Fibroblast of skin of right quadriceps (primary cell): Measurements from ENCODE around the gene CLCC1.
"Not testable (repeated sequence)": the region's sequence is repeated elsewhere in the genome, so short reads cannot be mapped to it uniquely, and the experiment has no call there.

ENCODE experiments used
- DNase-seq: peaks from one replicate; pipeline ENCODE4 v3.0.0-alpha.2; 2013

Gene CLCC1

GRCh38 chr1:108963052-108963686 is at the start of gene CLCC1:
Gene CLCC1, minus strand, starts transcription at chr1:108963484. Its CDS starts 13,047 bp downstream, at chr1:108950437.
- DNase-seq = peak; percentile 88

- no peak for DNase-seq
Observed at GRCh38 chr1:109011335-109011734, 48.1 kb upstream of the CLCC1 start.

- not testable (repeated sequence) for DNase-seq
Observed at GRCh38 chr1:108996622-108997021, 33.3 kb upstream of the CLCC1 start.

GRCh38 chr1:108983114-108983513 is 19.8 kb upstream of the CLCC1 start:
- no peak for DNase-seq

- no peak for DNase-seq
Observed at GRCh38 chr1:108976658-108977057, 13.4 kb upstream of the CLCC1 start.

GRCh38 chr1:108972951-108973350 is 9.7 kb upstream of the CLCC1 start:
- DNase-seq = no peak

GRCh38 chr1:108969346-108969745 is 6.1 kb upstream of the CLCC1 start:
- DNase-seq = no peak

GRCh38 chr1:108962681-108963051 is 618 bp downstream of the CLCC1 start:
- no peak for DNase-seq

- no peak for DNase-seq
Observed at GRCh38 chr1:108961752-108962486, 1.4 kb downstream of the CLCC1 start.

- no peak for DNase-seq
Observed at GRCh38 chr1:108961198-108961597, 2.1 kb downstream of the CLCC1 start.

- no peak for DNase-seq
Observed at GRCh38 chr1:108960719-108961118, 2.6 kb downstream of the CLCC1 start.

- no peak for DNase-seq
Observed at GRCh38 chr1:108957888-108958287, 5.4 kb downstream of the CLCC1 start.

GRCh38 chr1:108955881-108956280 is 7.4 kb downstream of the CLCC1 start:
- DNase-seq = no peak

GRCh38 chr1:108955111-108955510 is 8.2 kb downstream of the CLCC1 start:
- DNase-seq = no peak

- DNase-seq = no peak
Observed at GRCh38 chr1:108953452-108953851, 9.8 kb downstream of the CLCC1 start.

- DNase-seq = no peak
Observed at GRCh38 chr1:108951242-108951641, 12.0 kb downstream of the CLCC1 start.

- DNase-seq = no peak
Observed at GRCh38 chr1:108949044-108949443, 14.2 kb downstream of the CLCC1 start.

GRCh38 chr1:108947871-108948525 is 15.3 kb downstream of the CLCC1 start:
- DNase-seq = no peak

GRCh38 chr1:108936170-108936569 is 27.1 kb downstream of the CLCC1 start:
- DNase-seq = no peak

- DNase-seq = no peak
Observed at GRCh38 chr1:108933944-108934343, 29.3 kb downstream of the CLCC1 start.

- DNase-seq = not testable (repeated sequence)
Observed at GRCh38 chr1:108927565-108927964, 35.7 kb downstream of the CLCC1 start.

- no peak for DNase-seq
Observed at GRCh38 chr1:108925920-108926319, 37.4 kb downstream of the CLCC1 start.

GRCh38 chr1:108916788-108917187 is 46.5 kb downstream of the CLCC1 start:
- no peak for DNase-seq
